ENCODE data around the gene NLRC5.
"Not testable (repeated sequence)": the region's sequence is repeated elsewhere in the genome, so short reads cannot be mapped to it uniquely, and the experiment has no call there.

Gene NLRC5

GRCh38 chr16:57072616-57073275 lies 83.4 kb downstream of the NLRC5 start:
- no peak for DNase-seq (ENCODE audit: low read depth in 3 of 3)

GRCh38 chr16:57077714-57078113 lies 88.4 kb downstream of the NLRC5 start:
- DNase-seq (ENCODE audit: low read depth in 3 of 3) = no peak

- DNase-seq (ENCODE audit: low read depth in 3 of 3) = no peak
These were observed 92.4 kb downstream of the NLRC5 start for GRCh38 chr16:57081744-57082143.

- DNase-seq (ENCODE audit: low read depth in 3 of 3) = no peak
These were observed 93.3 kb downstream of the NLRC5 start for GRCh38 chr16:57082664-57083063.

- no peak for DNase-seq (ENCODE audit: low read depth in 3 of 3)
These were observed 94.2 kb downstream of the NLRC5 start for GRCh38 chr16:57083485-57084126.

GRCh38 chr16:57084257-57084770 lies 95.0 kb downstream of the NLRC5 start:
- DNase-seq (ENCODE audit: low read depth in 3 of 3) = peak; percentile 46 to 53 (median 50)

GRCh38 chr16:57084996-57085395 lies 95.6 kb downstream of the NLRC5 start:
- DNase-seq (ENCODE audit: low read depth in 3 of 3) = no peak

GRCh38 chr16:57087003-57087402 lies 97.6 kb downstream of the NLRC5 start:
- no peak for DNase-seq (ENCODE audit: low read depth in 3 of 3)

- DNase-seq (ENCODE audit: low read depth in 3 of 3) = no peak
These were observed 100.0 kb downstream of the NLRC5 start for GRCh38 chr16:57089406-57089805.

GRCh38 chr16:57091200-57091974 lies 102.0 kb downstream of the NLRC5 start:
- no peak for DNase-seq (ENCODE audit: low read depth in 3 of 3)

GRCh38 chr16:57091975-57092785 lies 102.8 kb downstream of the NLRC5 start, which contains the start of gene CPNE2:
TSS of gene CPNE2 (plus strand) at chr16:57092583. CDS start at chr16:57110743, 18,160 bp downstream.
- peak in 1 of 3 experiments; percentile 19 for DNase-seq (ENCODE audit: low read depth in 3 of 3)

- peak in 2 of 3 experiments; percentile 21 to 50 for DNase-seq (ENCODE audit: low read depth in 3 of 3)
These were observed 103.5 kb downstream of the NLRC5 start for GRCh38 chr16:57092786-57093411.

- no peak for DNase-seq (ENCODE audit: low read depth in 3 of 3)
These were observed 104.6 kb downstream of the NLRC5 start for GRCh38 chr16:57093666-57094564.

GRCh38 chr16:57094911-57095310 lies 105.6 kb downstream of the NLRC5 start:
- DNase-seq (ENCODE audit: low read depth in 3 of 3) = no peak

- DNase-seq (ENCODE audit: low read depth in 3 of 3) = no peak
These were observed 106.8 kb downstream of the NLRC5 start for GRCh38 chr16:57096192-57096591.

- DNase-seq (ENCODE audit: low read depth in 3 of 3) = no peak
These were observed 107.4 kb downstream of the NLRC5 start for GRCh38 chr16:57096793-57097192.

GRCh38 chr16:57098188-57098841 lies 109.0 kb downstream of the NLRC5 start:
- DNase-seq (ENCODE audit: low read depth in 3 of 3) = no peak

GRCh38 chr16:57099965-57100364 lies 110.6 kb downstream of the NLRC5 start:
- not testable (repeated sequence) for DNase-seq (ENCODE audit: low read depth in 3 of 3)

GRCh38 chr16:57100445-57100844 lies 111.1 kb downstream of the NLRC5 start:
- DNase-seq (ENCODE audit: low read depth in 3 of 3) = no peak
